Measurements from ENCODE around the gene PLPPR2. TPM values are rescaled to one million over a fixed set of nuclear protein-coding genes. Genes with fewer than 3 reads are reported as not detected.
A peak's percentile ranks its signal among the peaks of the same experiment; 100 is the strongest.
"Not testable (repeated sequence)": the region's sequence is repeated elsewhere in the genome, so short reads cannot be mapped to it uniquely, and the experiment has no call there.

The PLPPR2 gene, protein sequence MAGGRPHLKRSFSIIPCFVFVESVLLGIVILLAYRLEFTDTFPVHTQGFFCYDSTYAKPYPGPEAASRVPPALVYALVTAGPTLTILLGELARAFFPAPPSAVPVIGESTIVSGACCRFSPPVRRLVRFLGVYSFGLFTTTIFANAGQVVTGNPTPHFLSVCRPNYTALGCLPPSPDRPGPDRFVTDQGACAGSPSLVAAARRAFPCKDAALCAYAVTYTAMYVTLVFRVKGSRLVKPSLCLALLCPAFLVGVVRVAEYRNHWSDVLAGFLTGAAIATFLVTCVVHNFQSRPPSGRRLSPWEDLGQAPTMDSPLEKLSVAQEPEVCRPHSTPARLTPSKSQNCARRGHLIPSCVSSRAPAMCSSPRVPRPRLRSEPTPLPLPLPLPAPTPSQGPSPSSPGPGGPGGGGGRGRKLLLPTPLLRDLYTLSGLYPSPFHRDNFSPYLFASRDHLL
- 151 TPM for polyA plus RNA-seq (2012; ENCODE audit: insufficient read depth, insufficient read length, low read depth)

DNA sequence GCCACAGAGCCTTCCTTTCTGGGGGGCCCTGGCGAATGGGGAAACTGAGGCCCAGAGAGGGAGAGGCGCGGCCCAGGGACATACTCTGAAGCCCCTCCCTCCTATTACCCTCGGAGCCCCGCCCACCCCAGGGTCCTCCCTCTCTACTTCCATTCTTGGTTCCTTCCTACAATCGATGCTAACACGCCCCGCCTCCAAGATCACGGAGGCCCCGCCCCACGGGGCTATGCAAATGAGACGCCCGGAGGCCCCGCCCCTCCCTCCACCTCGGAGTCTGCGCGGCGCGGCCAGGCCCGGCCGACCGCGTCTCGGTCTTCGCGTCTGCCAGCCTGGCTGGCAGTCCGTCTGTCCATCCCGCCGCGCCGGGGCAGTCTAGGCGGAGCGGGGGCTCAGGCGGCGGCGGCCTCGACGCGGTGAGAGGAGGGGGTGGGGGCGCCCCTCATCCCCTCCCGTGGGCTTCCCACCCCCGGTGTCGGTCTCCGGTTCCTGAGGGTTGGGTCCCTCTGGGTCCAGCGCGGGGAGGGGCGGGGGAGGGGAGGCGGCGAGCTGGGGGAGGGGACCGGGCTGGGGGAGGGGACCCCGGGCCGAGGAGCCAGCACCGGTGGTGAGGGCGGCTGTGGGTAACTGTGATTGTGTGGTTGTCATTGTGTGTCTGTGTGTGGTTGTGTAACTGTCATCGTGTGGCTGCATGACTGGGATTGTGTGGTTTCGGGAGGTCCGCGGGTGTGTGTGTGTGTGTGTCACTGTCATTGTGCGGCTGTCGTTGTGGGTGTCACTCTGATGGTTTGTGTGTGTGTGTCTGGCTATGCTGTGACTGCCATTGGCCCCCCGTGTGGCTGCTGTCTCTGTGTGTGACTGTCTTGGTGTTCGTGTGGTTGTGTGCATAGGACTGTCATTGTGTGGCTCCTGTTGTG is at the start of gene PLPPR2:
Gene PLPPR2, plus strand, starts transcription at position 273 of the 914 bp plus-strand sequence. CDS start 2,242 bp downstream, outside the sequence.
- peak within 1 kb of the TSS; percentile 59 for H3K4me3 ChIP-seq (ENCODE audit: low read depth, low read length)
- TF ChIP-seq, protein P1, sequence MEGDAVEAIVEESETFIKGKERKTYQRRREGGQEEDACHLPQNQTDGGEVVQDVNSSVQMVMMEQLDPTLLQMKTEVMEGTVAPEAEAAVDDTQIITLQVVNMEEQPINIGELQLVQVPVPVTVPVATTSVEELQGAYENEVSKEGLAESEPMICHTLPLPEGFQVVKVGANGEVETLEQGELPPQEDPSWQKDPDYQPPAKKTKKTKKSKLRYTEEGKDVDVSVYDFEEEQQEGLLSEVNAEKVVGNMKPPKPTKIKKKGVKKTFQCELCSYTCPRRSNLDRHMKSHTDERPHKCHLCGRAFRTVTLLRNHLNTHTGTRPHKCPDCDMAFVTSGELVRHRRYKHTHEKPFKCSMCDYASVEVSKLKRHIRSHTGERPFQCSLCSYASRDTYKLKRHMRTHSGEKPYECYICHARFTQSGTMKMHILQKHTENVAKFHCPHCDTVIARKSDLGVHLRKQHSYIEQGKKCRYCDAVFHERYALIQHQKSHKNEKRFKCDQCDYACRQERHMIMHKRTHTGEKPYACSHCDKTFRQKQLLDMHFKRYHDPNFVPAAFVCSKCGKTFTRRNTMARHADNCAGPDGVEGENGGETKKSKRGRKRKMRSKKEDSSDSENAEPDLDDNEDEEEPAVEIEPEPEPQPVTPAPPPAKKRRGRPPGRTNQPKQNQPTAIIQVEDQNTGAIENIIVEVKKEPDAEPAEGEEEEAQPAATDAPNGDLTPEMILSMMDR (IDR thresholded peaks at IDR 0.05; ENCODE audit: low read depth, low read length), result no peak
- no peaks in the 10 kb centered on the region for H3K9me3 ChIP-seq
- H3K4me1 ChIP-seq, result peaks cover 4% of the 10 kb centered on the region; the same call in 1 of the 2 replicates
- peak; percentile 99 for DNase-seq
- H3K36me3 ChIP-seq, result no peaks in the 10 kb centered on the region; the same call in 1 of the 2 replicates
- H3K27me3 ChIP-seq, result no peaks in the 10 kb centered on the region

DNA sequence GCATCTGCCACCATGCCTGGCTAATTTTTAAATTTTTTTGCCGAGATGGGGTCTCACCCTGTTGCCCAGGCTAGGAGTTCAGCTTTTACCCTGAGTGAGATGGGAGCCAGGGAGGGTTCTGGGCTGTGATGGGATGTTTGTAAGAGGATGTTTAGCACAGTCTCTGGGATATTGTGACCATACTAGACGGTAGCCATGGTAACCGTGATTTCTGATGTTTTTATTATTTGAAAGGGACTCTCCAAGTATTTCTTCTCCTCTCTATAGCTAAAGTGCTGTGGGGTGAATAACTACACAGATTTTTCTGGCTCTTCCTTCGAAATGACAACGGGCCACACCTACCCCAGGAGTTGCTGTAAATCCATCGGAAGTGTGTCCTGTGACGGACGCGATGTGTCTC is 48.9 kb upstream of the PLPPR2 start:
- no peaks in the 10 kb centered on the region for H3K4me1 ChIP-seq
- H3K9me3 ChIP-seq, result no peaks in the 10 kb centered on the region
- no peak for DNase-seq
- TF ChIP-seq, protein P1 (IDR thresholded peaks at IDR 0.05; ENCODE audit: low read depth, low read length), result no peak
- no peaks in the 10 kb centered on the region for H3K27me3 ChIP-seq
- H3K4me3 ChIP-seq (ENCODE audit: low read depth, low read length), result no peak overlapping the region
- H3K36me3 ChIP-seq, result no peaks in the 10 kb centered on the region

DNA sequence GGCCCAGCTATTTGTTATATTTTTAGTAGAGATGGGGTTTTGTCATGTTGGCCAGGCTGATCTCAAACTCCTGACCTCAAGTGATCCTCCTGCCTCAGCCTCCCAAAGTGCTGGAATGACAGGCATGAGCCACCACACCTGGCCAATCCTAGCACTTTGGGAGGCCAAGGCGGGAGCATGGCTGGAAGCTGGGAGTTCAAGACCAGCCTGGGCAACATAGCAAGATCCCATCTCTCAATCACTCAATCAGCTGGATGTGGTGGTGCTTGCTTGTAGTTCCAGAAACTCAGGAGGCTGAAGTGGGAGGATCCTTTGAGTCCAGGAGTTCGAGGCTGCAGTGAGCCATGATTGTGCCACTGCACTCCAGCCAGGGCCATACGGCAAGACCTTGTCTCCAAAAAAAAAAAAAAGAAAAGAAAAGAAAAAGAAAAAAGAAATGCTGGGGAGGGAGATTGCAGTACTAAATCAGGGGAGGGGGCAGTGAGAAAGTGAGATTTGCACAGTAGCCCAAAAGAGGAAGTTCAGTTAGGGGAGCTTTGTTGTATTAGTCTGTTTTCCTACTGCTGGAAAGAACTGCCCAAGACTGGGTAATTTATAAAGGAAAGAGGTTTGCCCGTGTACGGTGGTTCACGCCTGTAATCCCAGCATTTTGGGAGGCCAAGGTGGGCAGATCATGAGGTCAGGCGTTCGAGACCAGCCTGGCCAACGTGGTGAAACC is 34.8 kb upstream of the PLPPR2 start:
- peaks cover 10% of the 10 kb centered on the region for H3K4me1 ChIP-seq
- not testable (repeated sequence) for H3K36me3 ChIP-seq; H3K27me3 ChIP-seq; H3K9me3 ChIP-seq; DNase-seq; H3K4me3 ChIP-seq (ENCODE audit: low read depth, low read length)

DNA sequence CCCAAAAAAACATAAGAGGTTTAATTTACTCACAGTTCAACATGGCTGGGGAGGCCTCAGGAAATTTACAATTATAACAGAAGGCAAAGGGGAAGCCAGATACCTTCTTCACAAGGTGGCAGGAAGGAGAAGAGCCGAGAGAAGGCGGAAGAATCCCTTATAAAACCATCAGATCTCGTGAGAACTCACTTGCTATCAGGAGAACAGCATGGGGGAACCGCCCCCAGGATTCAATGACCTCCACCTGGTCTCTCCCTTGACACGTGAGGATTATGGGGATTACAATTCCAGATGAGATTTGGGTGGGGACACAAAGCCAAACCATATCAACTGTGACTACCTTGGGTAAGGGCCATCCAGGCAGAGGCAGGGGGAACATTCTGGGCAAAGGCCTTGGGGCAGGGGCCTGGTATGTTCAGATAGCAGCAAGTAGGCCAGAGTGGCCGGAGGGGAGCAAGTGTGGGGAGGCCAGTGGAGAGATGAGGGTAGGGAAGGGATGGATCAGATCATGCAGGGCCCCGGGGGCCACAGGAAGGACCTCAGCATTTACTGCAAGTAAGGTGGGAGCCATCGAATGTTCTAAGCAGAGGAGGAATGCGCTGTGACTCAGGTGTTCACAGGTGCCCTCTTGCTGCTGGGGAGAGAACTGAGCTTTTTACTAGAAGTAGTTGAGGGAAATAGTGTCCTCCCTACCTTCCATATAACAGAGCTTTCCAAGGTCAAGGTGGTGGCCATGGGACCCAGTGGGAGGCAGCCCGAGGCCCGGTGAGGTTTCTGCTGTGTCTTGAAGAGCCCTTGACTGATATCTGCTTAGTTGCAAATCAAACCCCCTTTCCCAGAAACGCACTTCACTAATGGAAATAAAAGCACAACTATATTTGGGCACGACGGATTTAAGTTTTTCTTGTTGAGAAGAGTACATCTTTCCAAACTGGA is 33.8 kb upstream of the PLPPR2 start:
- no peak overlapping the region for H3K4me3 ChIP-seq (ENCODE audit: low read depth, low read length)
- DNase-seq, result no peak
- TF ChIP-seq, protein P1 (IDR thresholded peaks at IDR 0.05; ENCODE audit: low read depth, low read length), result no peak
- H3K27me3 ChIP-seq, result no peaks in the 10 kb centered on the region
- 0 out of 2 replicates have a peak, but pooled peaks cover 3% of the 10 kb centered on the region for H3K36me3 ChIP-seq
- H3K9me3 ChIP-seq, result no peaks in the 10 kb centered on the region
- peaks cover 10% of the 10 kb centered on the region for H3K4me1 ChIP-seq

DNA sequence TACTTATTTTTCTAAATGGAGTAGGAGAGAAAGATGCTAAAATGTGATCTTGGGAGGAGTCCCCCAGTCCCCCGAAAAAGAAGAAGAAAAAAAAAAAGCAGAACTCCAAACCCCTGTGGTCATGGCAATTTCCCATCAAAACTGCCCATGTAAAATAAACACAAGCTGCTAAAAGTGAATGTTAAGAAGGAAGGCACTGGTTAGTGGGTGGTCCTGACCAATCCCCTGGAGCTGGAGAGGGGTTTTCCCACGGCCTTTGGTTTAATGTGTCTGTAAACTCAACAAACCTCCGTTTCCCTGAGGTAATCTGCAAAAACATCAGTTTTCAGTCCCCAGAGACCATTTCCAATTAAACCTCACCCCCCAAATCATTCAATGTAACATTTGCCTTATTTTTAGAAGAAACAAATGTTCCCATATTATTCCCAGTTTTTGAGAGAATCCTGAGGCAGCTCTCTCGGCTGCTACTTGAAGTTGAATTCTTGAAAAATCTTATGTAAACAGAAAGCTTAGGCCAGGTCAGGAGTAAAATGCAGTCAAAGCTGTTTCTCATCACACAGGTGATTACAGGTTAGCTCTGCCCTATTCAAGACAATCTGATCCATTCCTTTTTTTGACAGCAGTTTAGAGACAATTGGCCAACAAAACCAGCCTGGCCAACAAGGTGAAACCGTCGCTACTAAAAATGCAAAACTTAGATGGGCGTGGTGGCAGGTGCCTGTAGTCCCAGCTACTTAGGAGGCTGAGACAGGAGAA is 32.8 kb upstream of the PLPPR2 start:
- peaks cover 10% of the 10 kb centered on the region for H3K4me1 ChIP-seq
- DNase-seq, result no peak
- H3K9me3 ChIP-seq, result no peaks in the 10 kb centered on the region
- H3K36me3 ChIP-seq, result 0 out of 2 replicates have a peak, but pooled peaks cover 3% of the 10 kb centered on the region
- no peak overlapping the region for H3K4me3 ChIP-seq (ENCODE audit: low read depth, low read length)
- H3K27me3 ChIP-seq, result no peaks in the 10 kb centered on the region
- TF ChIP-seq, protein P1 (IDR thresholded peaks at IDR 0.05; ENCODE audit: low read depth, low read length), result no peak

Data from BE2C (cell line).